ENCODE results near the gene OTOG. TPM values are rescaled to one million over a fixed set of nuclear protein-coding genes. Genes with fewer than 3 reads are reported as not detected.

The OTOG gene
- total RNA-seq, 3 donors from 2014 or later = 0.06 TPM; not detected in 2

GRCh38 chr11:17634776-17635550 lies 87.9 kb downstream of the OTOG start:
- Histone ChIP-seq H3K4me3 (no peak overlapping the region), H3K9me3 (no peaks in the 10 kb centered on the region), H3K4me1 (ENCODE audit: low read depth) (no peaks in the 10 kb centered on the region), H3K36me3 (ENCODE audit: low read depth) (no peaks in the 10 kb centered on the region)
- intact Hi-C loops (cut with DNase I, micrococcal nuclease) = no loop called here
- no peak for TF ChIP-seq CTCF (IDR thresholded peaks at IDR 0.05)
- ATAC-seq (no peak), DNase-seq (no peak)

DNA sequence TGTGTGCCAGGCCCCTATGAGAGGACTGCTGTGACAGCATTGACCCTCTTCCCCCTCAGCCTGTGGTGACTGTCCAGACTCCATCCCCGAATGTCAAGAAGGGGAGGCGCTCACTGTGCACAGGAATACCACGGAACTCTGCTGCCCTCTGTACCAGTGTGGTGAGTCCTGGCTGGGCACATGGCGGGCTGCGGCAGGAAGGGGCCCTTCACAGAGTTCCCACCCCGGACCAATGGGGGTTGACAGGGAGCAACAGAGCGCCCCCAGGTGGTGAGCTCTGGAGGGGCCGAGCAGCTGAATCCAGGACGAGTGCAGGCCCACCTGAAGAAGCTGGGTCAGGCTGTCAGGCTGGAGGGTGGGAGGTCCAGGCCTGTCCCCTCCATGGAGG lies 88.5 kb downstream of the OTOG start:
- Histone ChIP-seq H3K36me3 (ENCODE audit: low read depth) (no peaks in the 10 kb centered on the region), H3K4me3 (no peak overlapping the region), H3K9me3 (no peaks in the 10 kb centered on the region), H3K4me1 (ENCODE audit: low read depth) (no peaks in the 10 kb centered on the region)
- no peak for ATAC-seq
- TF ChIP-seq CTCF (IDR thresholded peaks at IDR 0.05) = no peak
- intact Hi-C loops (cut with DNase I, micrococcal nuclease) = no loop called here
- no peak for DNase-seq

GRCh38 chr11:17636721-17637120 lies 89.7 kb downstream of the OTOG start:
- no peaks in the 10 kb centered on the region for H3K36me3 ChIP-seq (ENCODE audit: low read depth)
- intact Hi-C loops (cut with DNase I, micrococcal nuclease) = no loop called here
- H3K4me1 ChIP-seq (ENCODE audit: low read depth) = no peaks in the 10 kb centered on the region
- no peak overlapping the region for H3K4me3 ChIP-seq
- DNase-seq (no peak), ATAC-seq (no peak)
- H3K9me3 ChIP-seq = no peaks in the 10 kb centered on the region
- no peak for TF ChIP-seq CTCF (IDR thresholded peaks at IDR 0.05)

- no peaks in the 10 kb centered on the region for H3K9me3 ChIP-seq
- DNase-seq = no peak
- H3K4me3 ChIP-seq = no peak overlapping the region
- H3K4me1 ChIP-seq (ENCODE audit: low read depth) = no peaks in the 10 kb centered on the region
- intact Hi-C loops (cut with DNase I, micrococcal nuclease) = no loop called here
- H3K36me3 ChIP-seq (ENCODE audit: low read depth) = no peaks in the 10 kb centered on the region
- no peak for TF ChIP-seq CTCF (IDR thresholded peaks at IDR 0.05)
- no peak for ATAC-seq
Measured at GRCh38 chr11:17637901-17638300, 90.8 kb downstream of the OTOG start.

DNA sequence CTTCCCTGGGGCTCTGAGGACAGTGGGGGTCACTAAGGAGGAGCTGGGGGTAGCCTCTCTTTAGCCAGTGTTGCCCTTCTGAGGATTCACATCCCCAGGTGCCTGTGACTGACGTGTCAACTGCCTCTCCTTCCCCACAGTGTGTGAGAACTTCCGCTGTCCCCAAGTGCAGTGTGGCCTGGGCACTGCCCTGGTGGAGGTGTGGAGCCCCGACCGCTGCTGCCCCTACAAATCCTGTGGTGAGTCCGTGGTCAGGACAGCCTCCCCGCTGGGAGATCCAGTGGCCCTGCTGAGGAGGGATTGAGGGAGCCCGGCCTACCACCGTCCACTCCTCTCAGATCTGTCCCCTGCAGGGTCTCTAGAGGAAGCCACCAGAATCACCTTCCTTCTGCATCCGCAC lies 91.3 kb downstream of the OTOG start:
- Histone ChIP-seq H3K9me3 (no peaks in the 10 kb centered on the region), H3K4me3 (no peak overlapping the region), H3K36me3 (ENCODE audit: low read depth) (no peaks in the 10 kb centered on the region), H3K4me1 (ENCODE audit: low read depth) (no peaks in the 10 kb centered on the region)
- ATAC-seq = no peak
- intact Hi-C loops (cut with DNase I, micrococcal nuclease) = no loop called here
- DNase-seq = no peak
- no peak for TF ChIP-seq CTCF (IDR thresholded peaks at IDR 0.05)

All from mucosa of descending colon (tissue), 3 donors.